ENCODE measurements around the gene OR6C70.
"Not testable (repeated sequence)": the region's sequence is repeated elsewhere in the genome, so short reads cannot be mapped to it uniquely, and the experiment has no call there.

OR6C70 gene

GRCh38 chr12:55470088-55470829 lies at the start of gene OR6C70:
OR6C70 (minus strand) TSS chr12:55470138; CDS start chr12:55470138, 0 bp downstream.
- no peak for DNase-seq

GRCh38 chr12:55516391-55516790 lies 46.5 kb upstream of the OR6C70 start:
- no peak for DNase-seq

- DNase-seq, result no peak
Measured at GRCh38 chr12:55515696-55516095, 45.8 kb upstream of the OR6C70 start.

GRCh38 chr12:55501601-55502000 lies 31.7 kb upstream of the OR6C70 start:
- DNase-seq, result no peak

GRCh38 chr12:55499810-55500252 lies 29.9 kb upstream of the OR6C70 start:
- DNase-seq, result no peak

- DNase-seq, result no peak
Measured at GRCh38 chr12:55499231-55499630, 29.3 kb upstream of the OR6C70 start.

- DNase-seq, result no peak
Measured at GRCh38 chr12:55495490-55495889, 25.6 kb upstream of the OR6C70 start.

- no peak for DNase-seq
Measured at GRCh38 chr12:55492078-55492477, 22.1 kb upstream of the OR6C70 start, which contains the start of gene OR6C68. OR6C68 (plus strand) TSS chr12:55492378; CDS start chr12:55492378, 0 bp downstream.

GRCh38 chr12:55484284-55484683 lies 14.3 kb upstream of the OR6C70 start:
- DNase-seq, result not testable (repeated sequence)

GRCh38 chr12:55479136-55479535 lies 9.2 kb upstream of the OR6C70 start:
- DNase-seq, result not testable (repeated sequence)

GRCh38 chr12:55472264-55472663 lies 2.3 kb upstream of the OR6C70 start:
- no peak for DNase-seq

GRCh38 chr12:55469291-55469690 lies 647 bp downstream of the OR6C70 start:
- DNase-seq, result no peak

GRCh38 chr12:55467836-55468235 lies 2.1 kb downstream of the OR6C70 start:
- DNase-seq, result no peak

GRCh38 chr12:55464926-55465325 lies 5.0 kb downstream of the OR6C70 start:
- DNase-seq, result not testable (repeated sequence)

GRCh38 chr12:55448825-55449224 lies 21.1 kb downstream of the OR6C70 start:
- no peak for DNase-seq

GRCh38 chr12:55446326-55446725 lies 23.6 kb downstream of the OR6C70 start:
- DNase-seq, result no peak

- DNase-seq, result no peak
Measured at GRCh38 chr12:55445357-55445756, 24.6 kb downstream of the OR6C70 start.

GRCh38 chr12:55443776-55444175 lies 26.2 kb downstream of the OR6C70 start, which contains the start of gene OR6C2:
OR6C2 (plus strand) TSS chr12:55444076; CDS start chr12:55452214, 8,138 bp downstream.
- no peak for DNase-seq

- DNase-seq, result not testable (repeated sequence)
Measured at GRCh38 chr12:55441233-55441632, 28.7 kb downstream of the OR6C70 start.

- no peak for DNase-seq
Measured at GRCh38 chr12:55428331-55429243, 41.4 kb downstream of the OR6C70 start.

GRCh38 chr12:55425954-55426353 lies 44.0 kb downstream of the OR6C70 start, which contains the start of gene OR6C76:
OR6C76 (plus strand) TSS chr12:55426254; CDS start chr12:55426254, 0 bp downstream.
- DNase-seq, result no peak

- no peak for DNase-seq
Measured at GRCh38 chr12:55420307-55420962, 49.5 kb downstream of the OR6C70 start.

Measured in activated CD4-positive, CD25-positive, alpha-beta regulatory T cell treated with anti-CD3 and anti-CD28 coated beads, Interleukin-2, amount 50 U/mL, for 72 hours (primary cell).